GM12878 (cell line): ENCODE measurements around the gene FGF14. TPM values are rescaled to one million over a fixed set of nuclear protein-coding genes. Genes with fewer than 3 reads are reported as not detected.

ENCODE experiments used
- ATAC-seq: fragments of 200-7000 bp; cut with Tn5 transposase; 3 replicates; pipeline ENCODE4 v1.9.1; 2020; ENCODE audit warnings: mild to moderate bottlenecking, moderate library complexity
- BruUV-seq: library from RNA; stranded (reverse); fragments of 400-500 nt; replicated peaks from 2 replicates; lab custom pipeline; 2021; lab: Mats Ljungman, UMichigan
- CTCF ChIA-PET: fragments of 300-600 bp; sonication (Branson Sonifier 250); formaldehyde crosslinking; extraction: SDS; loops from one replicate; lab custom pipeline; 2021; ENCODE audit warnings: inconsistent platforms; lab: Yijun Ruan, JAX
- POLR2A ChIA-PET: fragments of 350-600 bp; formaldehyde crosslinking; extraction: SDS; loops from one replicate; lab custom pipeline; 2021; ENCODE audit warnings: inconsistent platforms; lab: Charles Lee
- RAD21 ChIA-PET: fragments of 300-600 bp; sonication (Branson Sonifier 250); formaldehyde crosslinking; loops from one replicate; lab custom pipeline; 2023; ENCODE audit warnings: antibody characterized with exemption; ENCODE audit not compliant: unreplicated experiment; lab: Charles Lee
- SMC1A ChIA-PET: fragments of 300-600 bp; sonication (Branson Sonifier 250); formaldehyde crosslinking; loops from one replicate; lab custom pipeline; 2023; ENCODE audit not compliant: unreplicated experiment, uncharacterized antibody; lab: Charles Lee
- DNase-seq: peaks from one replicate; pipeline ENCODE4 v3.0.0-alpha.2; 2011; ENCODE audit warnings: low read depth, low spot score
- FAIRE-seq: peaks from 3 replicates; lab custom pipeline; 2011; peaks lifted over from hg19 to GRCh38; lab: Jason Lieb, UNC
- H2AFZ ChIP-seq: 2 replicates; pipeline ENCODE4 v1.6.0; 2011; ENCODE audit warnings: low read depth, low read length, control low read depth; ENCODE audit not compliant: control insufficient read depth
- H3K27ac ChIP-seq: 2 replicates; pipeline ENCODE4 v1.5.1; 2011; ENCODE audit warnings: control low read depth; ENCODE audit not compliant: control insufficient read depth, insufficient read depth
- H3K27me3 ChIP-seq, 2 experiments: replicated peaks in 1 of 2; 2 replicates each; pipeline versions ENCODE4 v1.6.0 to v1.6.1; 2011; ENCODE audit warnings: low read length in 1 of 2; ENCODE audit not compliant: control insufficient read depth in 2 of 2, insufficient read depth in 2 of 2
- H3K36me3 ChIP-seq, 2 experiments: 2 replicates each; pipeline ENCODE4 v1.5.1; 2011; ENCODE audit warnings: low read length in 1 of 2; ENCODE audit not compliant: control insufficient read depth in 2 of 2, insufficient read depth in 2 of 2
- H3K4me1 ChIP-seq: 2 replicates; pipeline ENCODE4 v1.6.1; 2011; ENCODE audit warnings: mild to moderate bottlenecking, low read length, moderate library complexity, mixed read lengths; ENCODE audit not compliant: control insufficient read depth, insufficient read depth
- H3K4me2 ChIP-seq: 2 replicates; pipeline ENCODE4 v1.6.0; 2011; ENCODE audit warnings: control low read depth; ENCODE audit not compliant: control insufficient read depth, insufficient read depth
- H3K4me3 ChIP-seq: fragments of 200-600 bp; sonication (generic); 2 replicates; pipeline ENCODE4 v1.5.1; 2016
- H3K79me2 ChIP-seq: 2 replicates; pipeline ENCODE4 v1.6.0; 2011; ENCODE audit warnings: low read length; ENCODE audit not compliant: control insufficient read depth, insufficient read depth
- H3K9ac ChIP-seq: 2 replicates; pipeline ENCODE4 v1.8.0; 2011; ENCODE audit warnings: low read length, control low read depth, mixed read lengths; ENCODE audit not compliant: control insufficient read depth, insufficient read depth
- H3K9me3 ChIP-seq: replicated peaks from 3 replicates; pipeline ENCODE4 v1.5.1; 2011; ENCODE audit warnings: mild to moderate bottlenecking, low read length; ENCODE audit not compliant: control insufficient read depth, insufficient read depth
- H4K20me1 ChIP-seq: 2 replicates; pipeline ENCODE4 v1.6.0; 2011; ENCODE audit not compliant: control insufficient read depth, insufficient read depth
- BACH1 ChIP-seq: fragments of 450-650 bp; IDR thresholded peaks from 2 replicates; pipeline ENCODE4 v1.6.1; 2017; ENCODE audit warnings: mild to moderate bottlenecking, borderline replicate concordance
- BCL11A ChIP-seq: IDR thresholded peaks from 2 replicates; pipeline ENCODE4 v1.6.1; 2011; ENCODE audit warnings: low read depth, low read length
- CUX1 ChIP-seq: IDR thresholded peaks from 2 replicates; pipeline ENCODE4 v1.6.1; 2012; ENCODE audit warnings: improper control_type of control experiment, low read depth, low read length; ENCODE audit not compliant: insufficient replicate concordance
- E2F4 ChIP-seq: IDR thresholded peaks from 2 replicates; pipeline ENCODE4 v1.6.1; 2012; ENCODE audit warnings: low read depth, low read length, improper control_type of control experiment
- E4F1 ChIP-seq: fragments of 450-650 bp; IDR thresholded peaks from 2 replicates; pipeline ENCODE4 v1.6.1; 2018; ENCODE audit warnings: borderline replicate concordance, mild to moderate bottlenecking; ENCODE audit not compliant: partially characterized antibody
- EED ChIP-seq: sonication (generic); IDR thresholded peaks from 2 replicates; pipeline ENCODE4 v1.6.1; 2016; ENCODE audit warnings: antibody characterized with exemption, low read depth
- ESRRA ChIP-seq: IDR thresholded peaks from 2 replicates; pipeline ENCODE4 v1.6.1; 2012; ENCODE audit warnings: mild to moderate bottlenecking, low read length, improper control_type of control experiment
- GABPA ChIP-seq: IDR thresholded peaks from 2 replicates; pipeline ENCODE4 v1.6.1; 2014; ENCODE audit warnings: antibody characterized with exemption, low read depth, mild to moderate bottlenecking, inconsistent platforms
- JUND ChIP-seq: IDR thresholded peaks from 2 replicates; pipeline ENCODE4 v1.6.1; 2012; ENCODE audit warnings: low read depth, mild to moderate bottlenecking, low read length, improper control_type of control experiment, moderate library complexity
- MYC ChIP-seq: IDR thresholded peaks from 2 replicates; pipeline ENCODE4 v1.6.1; 2011; ENCODE audit warnings: mild to moderate bottlenecking, low read length, moderate library complexity, inconsistent platforms; ENCODE audit not compliant: insufficient read depth, insufficient replicate concordance, insufficient read length, severe bottlenecking
- NR2C1 ChIP-seq: fragments of 450-650 bp; IDR thresholded peaks from 2 replicates; pipeline ENCODE4 v1.6.1; 2017; ENCODE audit warnings: antibody characterized with exemption, mild to moderate bottlenecking, moderate library complexity
- NRF1 ChIP-seq: conservative IDR thresholded peaks from 2 replicates; pipeline ENCODE4 v1.6.1; 2011; ENCODE audit warnings: mild to moderate bottlenecking, low read depth, low read length, improper control_type of control experiment
- RBBP5 ChIP-seq: fragments of 200-600 bp; sonication (generic); conservative IDR thresholded peaks from 2 replicates; pipeline ENCODE4 v1.6.1; 2016
- SIN3A ChIP-seq: IDR thresholded peaks from 2 replicates; pipeline ENCODE4 v1.6.1; 2012; ENCODE audit warnings: low read depth, low read length, improper control_type of control experiment
- SMAD1 ChIP-seq: fragments of 450-650 bp; IDR thresholded peaks from 2 replicates; pipeline ENCODE4 v1.6.1; 2018; ENCODE audit warnings: mild to moderate bottlenecking, low read depth; ENCODE audit not compliant: partially characterized antibody
- STAT3 ChIP-seq: IDR thresholded peaks from 2 replicates; pipeline ENCODE4 v1.6.1; 2011; ENCODE audit warnings: low read depth, low read length, improper control_type of control experiment
- ZNF274 ChIP-seq: IDR thresholded peaks from one replicate; pipeline ENCODE4 v1.8.0; 2011; ENCODE audit not compliant: insufficient read length, insufficient read depth
- ZNF622 ChIP-seq: fragments of 450-650 bp; IDR thresholded peaks from 2 replicates; pipeline ENCODE4 v1.6.1; 2017; ENCODE audit warnings: mild to moderate bottlenecking, inconsistent platforms
- WGBS: methylation state at CpG from one replicate; pipeline ENCODE4 v1.1.6; 2016; ENCODE audit warnings: low lambda C conversion rate; ENCODE audit not compliant: insufficient replicate concordance, insufficient coverage; ENCODE audit errors: missing lambda C conversion rate; 5-methylcytosine and 5-hydroxymethylcytosine counted together
- in situ Hi-C: fragments of 300-500 bp; cut with MboI; formaldehyde crosslinking; loops from 9 replicates; pipeline ENCODE4 v1.14.3; 2018; ENCODE audit warnings: mixed read lengths
- intact Hi-C: fragments of 100-400 bp; cut with micrococcal nuclease; formaldehyde crosslinking; loops from one replicate; pipeline ENCODE4 v1.14.2; 2022; ENCODE audit not compliant: unreplicated experiment
- polyA plus RNA-seq, 11 experiments: library from polyadenylated mRNA; depleted of rRNA in 4 of 11; unstranded in 6 of 11; stranded (reverse) in 5 of 11; fragments of >200 nt; fragmentation: Nextera tagmentation in 4 of 11; fragmentation: Illumina TruSeq in 1 of 11; extraction: Ambion mirVana in 4 of 11; extraction: Trizol in 1 of 11; gene quantifications; 1 replicate in 1 of 11; 2 replicates in 10 of 11; pipeline versions ENCODE4 v1.2.1 to v1.2.3, GENCODE V29; 2011 to 2016; ENCODE audit warnings: inconsistent platforms in 2 of 11, missing spikeins in 2 of 11, low read depth in 1 of 11
- total RNA-seq, 4 experiments: library from RNA; depleted of rRNA in 3 of 4; stranded (reverse); fragments of >200 nt in 3 of 4; fragmentation: Illumina TruSeq in 1 of 4; extraction: Trizol in 1 of 4; gene quantifications; 2 replicates each; pipeline versions ENCODE4 v1.2.1 to v1.2.3, GENCODE V29; 2013 to 2021

Gene FGF14
- total and polyA plus RNA-seq, 10 of the 15 experiments (the other 5 are each of a cell fraction or from before 2014, with no cell fraction given): under 0.01 to 0.44 (median 0.04) TPM

- no peaks in the 10 kb centered on the region; a peak in 2 of 4 replicates for H3K27me3 ChIP-seq
- H3K9ac ChIP-seq: no peak overlapping the region
- no peak overlapping the region for H3K4me3 ChIP-seq
- H3K27ac ChIP-seq: no peak overlapping the region
- ATAC-seq (no peak), DNase-seq (no peak), FAIRE-seq (no peak)
- H3K9me3 ChIP-seq: no peaks in the 10 kb centered on the region
- BruUV-seq: no TSS peak
- ChIA-PET POLR2A (no interaction called here), RAD21 (no interaction called here), SMC1A (no interaction called here), CTCF (no interaction called here)
- no peak overlapping the region for H2AFZ ChIP-seq
- no peaks in the 10 kb centered on the region for H4K20me1 ChIP-seq
- in situ Hi-C loops: no loop called here
- 3% methylated on average over 2 of the region's 2 CpGs for WGBS
- H3K4me1 ChIP-seq: no peaks in the 10 kb centered on the region
- H3K79me2 ChIP-seq: no peaks in the 10 kb centered on the region
- TF ChIP-seq ZNF274 (no peak), MYC (no peak), SMAD1 (no peak), BCL11A (no peak), E4F1 (no peak), STAT3 (no peak), CUX1 (no peak), NRF1 (no peak), NR2C1 (no peak), EED (no peak), ZNF622 (no peak), SIN3A (no peak), RBBP5 (no peak), JUND (no peak), GABPA (no peak), ESRRA (no peak), BACH1 (no peak), E2F4 (no peak)
- H3K36me3 ChIP-seq: no peaks in the 10 kb centered on the region
- H3K4me2 ChIP-seq: no peak overlapping the region
- intact Hi-C loops: no loop called here
Measured at GRCh38 chr13:101846249-101846648, 555.6 kb downstream of the FGF14 start.
